Left ventricle myocardium superior (tissue), 1 donor: ENCODE results near the gene AKNAD1. TPM values are rescaled to one million over a fixed set of nuclear protein-coding genes. Genes with fewer than 3 reads are reported as not detected.
"Not testable (repeated sequence)": the region's sequence is repeated elsewhere in the genome, so short reads cannot be mapped to it uniquely, and the experiment has no call there.

Source experiments
- ATAC-seq: fragments of 200-7000 bp; cut with Tn5 transposase; one replicate; pipeline ENCODE4 v1.9.1; 2020; ENCODE audit warnings: mild to moderate bottlenecking, moderate library complexity
- DNase-seq: peaks from one replicate; pipeline ENCODE4 v3.0.0-alpha.2; 2020
- intact Hi-C: fragments of 100-400 bp; cut with micrococcal nuclease; formaldehyde crosslinking; loops from one replicate; pipeline ENCODE4 v1.11.0; 2022
- long read RNA-seq: library from polyadenylated mRNA; unstranded; transcript quantifications from one replicate; pipeline ENCODE4 v2.0.0, GENCODE V29; 2021
- total RNA-seq: library from RNA; stranded (reverse); fragmentation: NEBNext Ultra II Directional; extraction: Animal tissue kit (Norgen Biotek cat#: 25700); gene quantifications from one replicate; pipeline ENCODE4 v1.2.1, GENCODE V29; 2021
- donor health status: DM: no; HTN: yes; CAD: no; lungs with severe emphysema.

The AKNAD1 gene, protein sequence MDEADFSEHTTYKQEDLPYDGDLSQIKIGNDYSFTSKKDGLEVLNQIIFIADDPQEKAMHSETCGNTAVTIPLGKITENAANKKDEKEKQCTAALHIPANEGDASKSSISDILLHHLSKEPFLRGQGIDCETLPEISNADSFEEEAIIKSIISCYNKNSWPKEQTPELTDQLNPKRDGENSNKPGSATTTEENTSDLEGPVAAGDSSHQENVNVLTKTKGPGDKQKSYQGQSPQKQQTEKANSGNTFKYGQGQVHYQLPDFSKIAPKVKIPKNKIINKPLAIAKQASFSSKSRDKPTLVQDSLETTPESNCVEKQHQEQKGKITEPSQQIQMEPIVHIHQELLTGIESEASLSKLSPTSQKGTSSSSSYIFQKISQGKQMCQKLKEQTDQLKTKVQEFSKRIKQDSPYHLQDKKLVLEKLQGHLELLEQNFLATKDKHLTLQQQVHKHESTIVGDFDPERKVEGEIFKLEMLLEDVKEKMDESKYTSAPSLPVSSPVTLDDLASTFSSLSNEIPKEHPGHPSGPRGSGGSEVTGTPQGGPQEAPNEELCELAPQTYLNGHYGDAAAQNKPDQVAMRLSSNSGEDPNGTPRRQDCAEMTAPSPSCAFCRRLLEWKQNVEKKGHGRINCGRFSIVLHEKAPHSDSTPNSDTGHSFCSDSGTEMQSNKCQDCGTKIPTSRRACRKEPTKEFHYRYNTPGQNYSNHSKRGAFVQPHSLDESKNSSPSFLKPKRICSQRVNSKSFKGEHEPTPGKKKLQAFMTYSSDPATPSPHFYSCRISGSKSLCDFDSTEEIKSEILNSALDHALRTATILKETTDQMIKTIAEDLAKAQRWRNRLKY
- not detected for total RNA-seq
- long read RNA-seq, partial matches to known transcripts: 0 of 1 reads
- long read RNA-seq, other reads (novel, unspliced or antisense): 1 of 1 reads

DNA sequence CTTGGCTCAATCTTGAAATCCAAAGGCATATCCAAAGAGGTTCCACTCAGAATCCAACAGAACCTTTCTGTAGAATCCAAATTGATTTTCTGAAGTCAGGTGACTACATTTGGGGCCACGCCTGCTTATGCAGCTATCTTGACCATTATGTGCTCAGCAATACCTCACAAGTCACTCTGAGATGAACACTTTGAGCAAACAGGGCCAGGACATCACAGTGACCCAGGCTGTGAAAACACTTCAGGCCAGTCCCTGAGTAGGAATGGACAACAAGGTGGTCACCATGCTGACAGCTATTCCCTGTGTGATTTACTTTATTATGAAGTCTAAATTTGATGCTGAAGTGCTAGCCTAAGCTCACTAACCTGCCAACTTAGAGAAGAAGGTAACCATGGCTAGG is at the start of gene AKNAD1:
Gene AKNAD1, minus strand, starts transcription at position 101 of the 400 bp plus-strand sequence. CDS start 4,430 bp downstream, outside the sequence.
- no peak for ATAC-seq
- intact Hi-C loops: no loop called here

DNA sequence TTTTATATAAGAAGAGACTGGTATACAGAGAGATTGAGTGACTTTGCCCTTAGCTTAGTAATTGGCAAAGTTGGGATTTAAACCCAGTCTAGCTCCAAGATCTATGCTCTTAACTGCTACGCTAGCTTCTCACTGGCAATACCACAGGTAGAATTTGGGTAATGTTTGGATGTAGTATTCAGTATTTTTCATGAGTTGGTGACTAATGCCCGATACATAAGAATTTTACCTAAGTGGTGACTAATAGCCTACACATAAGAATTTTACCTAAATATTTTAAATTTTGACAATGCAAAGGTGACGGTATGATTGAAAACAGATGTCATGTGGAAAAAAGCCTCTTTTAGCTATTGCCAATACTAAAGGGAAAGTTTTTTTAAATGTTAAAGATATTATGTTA is 44.2 kb upstream of the AKNAD1 start:
- DNase-seq: no peak
- ATAC-seq: no peak
- intact Hi-C loops: no loop called here

More for the DNA sequence above, at the start of gene AKNAD1:
- no peak for DNase-seq

DNA sequence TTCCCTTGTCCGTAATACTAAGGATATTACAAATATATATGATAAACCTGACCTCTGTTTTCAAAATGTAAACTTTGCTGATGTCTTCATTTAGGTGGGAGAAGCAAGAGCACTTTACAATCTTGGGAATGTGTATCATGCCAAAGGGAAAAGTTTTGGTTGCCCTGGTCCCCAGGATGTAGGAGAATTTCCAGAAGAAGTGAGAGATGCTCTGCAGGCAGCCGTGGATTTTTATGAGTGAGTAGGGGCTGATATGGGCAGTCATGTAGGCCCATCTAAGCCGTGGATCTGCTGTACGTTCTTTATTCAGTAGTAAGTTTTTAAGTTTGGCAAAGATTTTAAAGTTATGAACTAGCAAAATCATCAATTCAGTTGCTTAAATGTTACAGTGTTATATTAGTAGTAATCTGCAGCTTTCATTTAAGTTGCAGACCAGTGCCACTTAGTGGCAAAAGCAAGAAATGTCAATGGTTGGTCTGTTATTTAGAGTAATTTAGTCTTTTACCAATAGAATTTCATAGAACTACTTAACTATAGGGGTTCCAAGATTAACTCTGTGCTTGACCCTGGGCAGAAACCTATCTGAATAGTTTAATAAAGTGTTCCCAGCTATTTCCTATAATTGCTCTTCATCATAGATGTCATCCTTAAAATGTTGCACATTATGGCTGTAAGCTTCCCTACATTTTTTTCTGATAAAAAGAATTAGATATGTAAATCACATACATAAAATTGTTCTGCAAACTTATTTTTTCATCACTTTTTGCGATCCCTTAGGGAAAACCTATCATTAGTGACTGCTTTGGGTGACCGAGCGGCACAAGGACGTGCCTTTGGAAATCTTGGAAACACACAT is 41.2 kb upstream of the AKNAD1 start:
- peak; percentile 68 for ATAC-seq
- no peak for DNase-seq
- intact Hi-C loops: loop anchor here (1.0 kb wide), 1 partner anchor 70 kb away; no protein-coding TSS in a partner anchor

DNA sequence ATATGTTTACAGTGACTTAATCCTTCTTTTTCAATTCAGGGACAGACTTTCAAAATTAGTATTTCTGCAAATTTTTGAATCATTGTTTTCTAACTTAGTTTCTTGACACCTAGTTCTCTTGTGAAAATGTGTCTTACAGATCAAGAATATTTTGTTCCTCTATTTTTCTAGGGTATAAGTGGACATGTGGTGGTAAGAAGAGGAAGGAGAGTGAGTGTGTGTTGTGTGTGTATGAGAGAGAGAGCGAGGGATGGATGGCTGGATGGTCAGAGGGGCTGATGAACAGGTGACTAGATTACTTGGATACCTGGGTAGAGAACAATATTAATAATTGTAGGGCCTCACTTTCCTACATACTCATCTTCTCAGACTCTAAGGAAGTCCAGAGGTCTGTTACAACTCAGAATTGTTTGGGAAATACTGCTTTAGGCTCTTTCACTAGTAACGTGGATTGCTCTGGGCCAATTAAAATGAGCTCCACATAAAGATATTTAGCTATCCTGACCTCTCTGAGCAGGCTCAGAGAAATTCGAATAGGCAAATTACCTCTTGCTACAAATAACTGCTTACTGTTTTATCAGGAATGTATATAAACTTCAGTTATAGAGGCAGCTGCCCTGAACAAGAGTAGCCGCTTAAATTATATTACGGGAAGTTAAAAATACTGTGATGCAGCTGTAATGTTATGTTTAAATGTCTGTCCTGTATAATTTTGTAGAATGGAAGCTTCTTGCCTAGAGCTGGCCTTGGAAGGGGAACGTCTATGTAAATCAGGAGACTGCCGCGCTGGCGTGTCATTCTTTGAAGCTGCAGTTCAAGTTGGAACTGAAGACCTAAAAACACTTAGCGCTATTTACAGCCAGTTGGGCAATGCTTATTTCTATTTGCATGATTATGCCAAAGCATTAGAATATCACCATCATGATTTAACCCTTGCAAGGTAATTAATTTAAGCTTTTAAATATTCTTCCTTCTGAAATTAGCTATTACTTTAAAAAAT is 39.6 kb upstream of the AKNAD1 start:
- intact Hi-C loops: no loop called here
- ATAC-seq: no peak
- no peak for DNase-seq

DNA sequence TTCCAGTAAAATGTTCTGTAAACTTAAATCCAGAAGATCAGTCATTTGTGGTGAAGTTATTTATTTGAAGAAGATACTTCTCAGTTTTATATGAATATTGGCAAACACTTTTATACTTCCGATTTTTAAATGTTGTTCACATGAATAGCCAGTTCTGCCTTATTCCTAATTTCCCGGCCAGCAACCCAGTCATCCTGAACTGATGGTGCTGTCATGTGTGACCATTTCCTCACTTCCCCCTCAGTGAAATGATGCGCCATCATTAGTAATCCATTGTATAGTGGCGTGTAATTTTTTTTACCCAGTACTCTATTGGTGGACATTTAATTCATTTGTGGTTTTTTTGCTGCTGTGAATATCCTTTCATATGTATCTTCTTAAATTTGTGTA is 36.2 kb upstream of the AKNAD1 start:
- intact Hi-C loops: no loop called here
- ATAC-seq (no peak), DNase-seq (no peak)

DNA sequence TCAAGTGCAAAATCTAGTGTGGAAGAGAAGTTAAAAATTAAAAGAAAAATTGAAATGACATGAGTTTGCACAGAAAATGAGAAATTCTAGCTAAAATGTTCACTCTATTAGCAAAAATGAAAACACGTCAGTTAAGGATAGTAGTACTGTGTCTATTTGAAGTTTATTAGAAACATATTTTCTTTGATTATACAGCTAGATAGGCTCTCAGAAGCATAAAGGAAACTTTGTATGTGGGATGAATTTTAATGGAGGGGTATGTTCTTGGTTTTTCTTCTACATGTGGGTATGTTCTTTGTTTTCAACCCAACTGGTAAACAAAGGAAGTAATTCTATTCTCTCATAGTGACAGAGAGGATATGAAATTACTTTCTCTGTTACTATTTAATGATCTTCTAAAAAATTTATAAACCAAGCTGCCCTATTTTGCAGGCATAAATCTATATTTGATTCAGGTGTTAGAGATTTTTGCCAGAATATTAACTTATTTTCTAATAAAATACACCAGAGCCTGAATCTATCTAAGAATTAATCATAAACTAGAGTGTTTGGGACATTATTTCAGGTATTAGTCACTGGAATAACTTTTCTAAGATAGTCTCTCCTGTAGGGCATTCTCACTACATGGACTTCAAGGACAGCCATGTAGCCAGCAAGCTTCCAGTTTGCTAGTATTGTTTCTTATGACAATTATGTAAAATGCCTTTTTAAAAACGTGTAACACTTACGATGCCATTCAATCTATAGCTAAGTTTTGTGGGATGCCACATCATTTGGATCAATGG is 35.7 kb upstream of the AKNAD1 start:
- intact Hi-C loops: no loop called here
- DNase-seq: no peak
- ATAC-seq: no peak

DNA sequence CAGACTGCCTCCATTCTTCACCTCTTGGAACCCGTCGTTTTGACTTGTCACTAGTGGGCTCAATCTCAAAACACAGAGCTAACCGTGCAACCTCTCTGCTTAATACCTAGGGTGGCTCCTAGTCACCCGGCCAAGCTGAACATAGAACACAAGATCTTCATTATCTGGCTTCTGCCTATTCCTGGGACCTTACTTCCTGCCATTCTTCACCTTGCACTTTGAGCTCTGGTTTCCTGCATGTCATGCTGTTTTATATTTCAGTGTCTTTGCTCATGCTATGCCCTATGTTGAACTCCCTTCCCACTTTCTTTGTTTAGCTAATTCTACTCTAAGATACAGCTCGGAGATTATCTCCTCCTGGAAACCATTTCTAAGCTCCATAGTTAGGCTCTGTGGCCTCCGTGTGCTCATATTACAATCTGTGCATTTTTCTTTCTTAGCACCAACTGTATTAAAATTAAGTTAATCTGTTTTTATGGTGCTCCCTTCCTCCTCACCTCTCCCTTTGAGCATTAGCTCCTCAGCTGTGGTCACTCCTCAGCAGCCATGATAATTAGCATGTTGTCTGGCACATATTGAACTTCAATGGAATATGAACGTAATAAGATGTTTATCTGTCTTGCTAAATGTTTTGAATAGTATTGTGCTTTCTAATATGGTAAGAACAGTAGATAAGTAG is 33.0 kb upstream of the AKNAD1 start:
- ATAC-seq (no peak), DNase-seq (no peak)
- intact Hi-C loops: no loop called here

DNA sequence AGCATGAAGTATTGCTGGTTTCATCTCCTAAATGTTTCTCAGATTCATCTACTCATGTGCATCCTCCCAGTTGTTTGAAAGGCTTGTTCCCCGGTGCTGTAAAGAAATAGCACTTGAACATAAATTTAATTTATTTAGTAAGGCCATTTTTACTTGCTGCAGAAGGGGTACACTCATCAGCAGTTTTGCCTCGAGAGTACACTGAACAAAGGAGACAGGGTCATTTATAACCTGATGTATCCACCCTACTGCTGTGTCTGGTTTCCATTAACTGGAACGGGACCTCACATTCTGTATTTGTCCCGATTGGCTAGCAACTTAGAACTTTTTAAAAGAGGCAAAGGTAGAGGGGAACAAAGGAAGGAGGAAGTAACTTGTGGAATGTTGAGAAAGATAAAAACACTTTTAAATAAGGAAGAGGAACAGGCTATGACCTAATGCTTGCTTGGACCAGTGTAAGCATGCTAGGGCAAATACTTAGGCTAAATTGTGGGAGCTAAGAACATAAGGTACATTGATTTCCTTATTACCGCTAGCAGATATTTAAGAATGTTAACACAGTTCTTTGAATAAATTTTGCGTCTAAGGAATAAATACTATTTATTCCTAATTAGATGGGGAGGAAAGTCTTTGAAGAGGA is 32.2 kb upstream of the AKNAD1 start:
- intact Hi-C loops, DNase-seq, ATAC-seq: not testable (repeated sequence)

DNA sequence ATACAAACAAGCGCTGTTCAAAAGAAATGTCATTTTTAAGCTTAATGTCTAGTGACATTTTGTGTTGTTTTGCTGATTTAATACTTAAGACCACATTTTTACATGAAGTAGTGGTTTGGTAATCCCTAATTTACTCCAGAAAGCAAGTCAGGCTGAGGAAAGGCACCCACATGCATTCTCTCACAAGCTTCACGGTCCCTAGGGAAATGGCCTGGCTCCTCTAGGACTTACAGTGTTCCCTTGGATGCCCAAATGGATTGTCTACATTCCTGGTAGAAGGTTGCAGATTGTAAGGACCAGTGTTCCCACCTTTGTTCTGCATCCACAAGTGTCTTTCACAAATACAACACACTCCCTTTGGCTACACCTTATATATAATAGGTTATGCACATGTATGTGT is 29.4 kb upstream of the AKNAD1 start:
- intact Hi-C loops: no loop called here
- ATAC-seq: no peak

DNA sequence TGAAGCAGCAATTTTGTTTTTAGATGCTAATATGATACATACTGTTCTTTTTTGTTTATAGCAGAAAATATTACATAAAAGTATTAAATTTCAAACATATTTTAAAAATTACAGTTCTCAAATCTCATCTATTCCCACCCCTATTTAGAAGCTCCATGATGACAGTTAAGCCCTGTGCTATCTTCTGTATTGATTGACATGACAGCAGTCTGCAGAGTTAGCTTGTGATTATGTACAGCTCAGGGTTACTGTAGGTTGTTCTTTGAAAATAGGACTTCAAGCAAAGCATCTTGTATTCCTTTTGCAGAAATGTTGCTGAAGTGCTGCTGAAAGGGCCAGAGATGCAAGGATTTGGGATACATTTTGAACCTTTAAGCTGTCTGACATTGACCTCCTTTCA is 28.1 kb upstream of the AKNAD1 start:
- intact Hi-C loops: no loop called here
- DNase-seq: no peak
- ATAC-seq: no peak

More for the DNA sequence above, 29.4 kb upstream of the AKNAD1 start:
- no peak for DNase-seq

DNA sequence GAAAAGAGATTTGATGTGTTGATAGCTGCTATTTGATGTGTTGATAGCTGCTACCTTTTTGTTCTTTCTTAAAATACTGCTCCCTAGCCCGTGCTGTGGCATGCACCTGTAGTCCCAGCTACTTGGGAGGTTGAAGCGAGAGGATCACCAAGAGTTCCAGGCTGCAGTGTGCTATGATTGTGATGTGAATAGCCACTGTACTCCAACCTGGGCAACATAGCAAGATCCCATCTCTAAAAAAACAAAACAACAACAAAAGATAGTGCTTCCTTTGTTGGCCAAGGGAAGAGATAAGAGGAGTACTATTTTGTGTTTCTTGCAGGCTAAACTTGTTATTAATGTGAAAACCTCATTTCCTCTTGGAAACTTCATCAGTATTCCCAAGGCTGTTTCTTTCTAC is 25.9 kb upstream of the AKNAD1 start:
- no peak for DNase-seq
- intact Hi-C loops: no loop called here
- no peak for ATAC-seq

DNA sequence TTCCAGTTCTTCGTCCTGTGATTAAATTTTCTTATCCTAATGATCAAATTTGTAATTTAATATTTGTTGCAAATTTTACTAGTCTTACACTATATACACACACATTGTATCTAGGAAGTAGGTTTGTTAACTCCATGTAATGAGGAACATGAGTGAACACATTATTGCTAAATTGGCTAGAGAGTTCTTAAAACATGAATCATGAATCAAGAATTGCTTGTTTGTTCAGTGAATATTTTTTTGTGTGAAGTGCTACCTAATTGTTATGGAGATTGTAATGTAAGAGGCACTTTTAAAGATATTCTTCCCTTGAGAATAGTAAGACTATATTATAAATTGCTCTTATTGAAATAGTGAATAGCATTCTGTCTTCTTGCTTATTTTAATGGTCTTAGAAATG is 24.5 kb upstream of the AKNAD1 start:
- DNase-seq: no peak
- no peak for ATAC-seq
- intact Hi-C loops: no loop called here

DNA sequence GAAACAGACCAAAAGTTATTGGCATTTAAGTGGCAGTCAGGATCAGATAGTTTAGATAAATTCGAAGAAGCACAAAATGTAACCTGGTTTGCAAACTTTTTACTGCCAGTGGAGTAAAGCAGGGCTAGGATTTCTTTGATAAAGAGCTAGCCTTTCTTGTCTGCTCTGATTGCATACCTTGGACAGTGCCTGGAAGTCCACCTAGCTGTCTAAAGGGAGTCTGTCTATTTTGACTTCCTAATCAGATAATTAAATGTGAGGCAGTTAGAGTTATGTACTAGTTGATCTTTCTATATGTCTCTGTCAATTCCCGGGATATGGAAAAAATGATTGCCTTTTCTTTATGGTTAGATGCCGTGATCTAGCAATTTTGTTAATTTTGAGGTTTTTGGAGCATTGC is 24.0 kb upstream of the AKNAD1 start:
- intact Hi-C loops: no loop called here
- ATAC-seq (no peak), DNase-seq (no peak)

DNA sequence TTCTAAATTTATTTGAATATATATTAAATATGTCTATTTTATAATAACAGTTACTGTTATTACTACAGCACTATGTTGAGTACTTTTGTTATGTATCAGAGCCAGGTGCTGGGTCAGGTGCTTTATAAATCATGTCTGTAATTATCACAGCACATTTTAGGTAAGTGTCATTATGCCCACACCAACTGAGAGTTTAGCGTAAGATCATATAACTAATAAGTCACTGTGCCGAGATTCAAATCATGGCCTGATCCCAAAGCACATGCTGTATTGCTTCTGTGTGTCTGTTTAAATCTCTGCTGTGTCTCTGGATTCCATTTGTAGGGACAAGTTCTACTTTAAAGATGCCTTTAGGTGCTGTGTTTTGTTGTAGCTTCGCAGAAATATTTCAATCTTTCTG is 21.8 kb upstream of the AKNAD1 start:
- ATAC-seq: no peak
- intact Hi-C loops: no loop called here
- DNase-seq: no peak

DNA sequence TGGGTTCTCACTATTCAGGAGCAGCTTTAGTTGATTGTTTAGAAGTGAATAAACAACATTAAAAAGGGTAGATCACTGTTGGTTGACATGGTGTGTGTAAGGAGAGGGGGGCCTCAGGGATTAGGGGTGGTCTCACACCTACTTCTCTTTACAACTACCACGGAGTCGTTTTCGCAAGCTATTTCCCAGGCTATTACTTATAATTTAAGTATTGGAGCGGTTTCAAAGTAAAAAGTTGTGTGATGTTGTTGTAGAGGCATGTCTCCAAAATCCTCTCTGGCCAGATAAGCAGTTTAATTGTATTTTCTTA is 21.2 kb upstream of the AKNAD1 start:
- intact Hi-C loops: no loop called here
- ATAC-seq (no peak), DNase-seq (no peak)

DNA sequence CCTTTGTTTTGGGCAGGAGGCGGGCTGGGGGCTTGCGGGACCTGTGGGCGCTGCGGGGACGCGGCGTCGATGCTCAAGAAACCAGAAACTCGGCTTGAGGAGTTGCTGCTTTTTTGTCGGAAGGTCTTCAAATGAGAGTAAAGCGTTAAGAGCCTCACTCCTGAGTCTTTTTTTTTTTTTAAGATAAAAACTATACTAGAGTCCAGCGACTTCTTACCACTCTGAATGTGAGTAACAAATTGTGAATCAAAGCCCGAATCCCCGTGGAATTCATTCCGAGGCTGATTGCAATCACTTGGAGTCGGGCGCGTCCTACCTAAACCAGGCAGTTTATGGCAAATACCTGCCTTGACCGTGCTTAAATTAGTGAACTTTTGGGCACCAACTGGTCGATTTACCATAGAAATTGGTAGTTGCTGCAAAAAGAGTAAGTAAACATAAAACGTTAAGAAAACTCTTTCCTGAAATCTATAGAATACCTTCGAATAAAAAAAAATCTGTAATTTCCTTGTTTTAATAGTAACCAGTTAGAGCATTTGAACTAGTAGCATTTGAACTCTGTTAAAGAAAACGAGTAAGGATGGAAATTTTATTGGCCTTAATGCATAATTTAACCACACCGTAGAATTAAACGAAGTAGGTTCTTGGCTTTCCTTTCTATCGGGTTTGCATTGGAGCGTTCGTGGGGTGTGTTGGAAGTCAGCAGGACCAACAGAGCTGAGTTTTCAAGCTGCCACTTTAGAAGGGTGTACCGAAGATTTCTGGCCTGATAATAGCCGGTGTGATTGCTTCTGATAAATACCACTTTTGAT is 20.7 kb upstream of the AKNAD1 start:
- no peak for ATAC-seq
- intact Hi-C loops: no loop called here
- DNase-seq: no peak
